Fibroblast of skin of abdomen (primary cell): ENCODE results near the gene UBC.
"Not testable (repeated sequence)": the region's sequence is repeated elsewhere in the genome, so short reads cannot be mapped to it uniquely, and the experiment has no call there.

Source experiments
- DNase-seq: peaks from one replicate; pipeline ENCODE4 v3.0.0-alpha.2; 2013

The UBC gene

GRCh38 chr12:124883263-124884130, 31.0 kb downstream of the UBC start:
- no peak for DNase-seq

- no peak for DNase-seq
Observed at GRCh38 chr12:124881123-124881522, 33.3 kb downstream of the UBC start.

GRCh38 chr12:124880335-124880734, 34.1 kb downstream of the UBC start:
- not testable (repeated sequence) for DNase-seq

DNA sequence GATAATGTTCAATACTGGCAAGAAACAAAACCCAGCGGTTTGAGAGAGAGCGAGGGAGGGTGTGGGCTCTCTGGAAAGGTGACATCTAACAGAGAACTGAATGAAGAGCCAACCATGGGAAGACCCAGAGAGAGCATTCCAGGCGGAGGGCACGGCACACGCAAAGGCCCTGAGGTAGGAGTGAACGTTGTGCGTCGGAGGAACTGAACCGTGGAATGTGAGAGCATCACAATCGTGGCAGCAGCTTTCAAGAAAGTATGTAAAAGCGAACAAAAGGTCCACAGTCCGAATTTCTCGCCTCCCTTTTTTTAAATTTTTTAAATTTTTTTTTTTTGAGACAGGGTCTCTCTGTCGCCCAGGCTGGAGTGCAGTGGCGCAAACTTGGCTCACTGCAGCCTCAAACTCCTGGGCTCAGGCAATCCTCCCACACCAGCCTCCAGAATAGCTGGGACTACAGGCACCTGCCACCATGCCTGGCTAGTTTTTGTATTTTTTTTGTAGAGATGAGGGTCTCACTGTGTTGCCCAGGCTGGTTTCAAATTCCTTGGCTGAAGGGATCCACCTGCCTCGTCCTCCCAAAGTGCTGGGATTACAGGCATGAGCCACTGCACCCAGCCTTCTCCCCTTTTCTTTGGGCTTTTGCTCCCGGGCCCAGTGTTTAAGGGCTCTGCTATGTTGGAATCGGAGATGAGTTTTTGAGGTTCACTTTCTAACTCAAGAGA, 35.5 kb downstream of the UBC start:
- no peak for DNase-seq

DNA sequence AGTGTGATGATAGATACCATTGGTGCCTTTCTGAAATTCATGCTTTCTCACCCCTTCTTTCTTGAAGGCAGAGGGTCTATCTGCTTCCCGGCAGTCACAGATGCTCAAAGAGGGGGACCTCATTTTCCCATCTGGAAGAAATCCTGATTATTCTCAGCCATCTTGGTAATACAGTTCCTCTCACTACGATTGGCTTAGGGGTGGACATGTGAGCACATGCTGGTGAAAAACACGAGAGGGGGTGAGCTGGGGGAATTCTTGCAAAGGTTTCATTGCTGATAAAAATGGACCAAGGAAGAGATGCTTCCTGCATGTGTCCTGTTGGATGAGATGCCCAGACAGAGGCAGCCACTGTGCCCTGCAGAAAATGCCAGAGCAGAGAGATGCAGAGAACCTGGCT, 37.0 kb downstream of the UBC start:
- no peak for DNase-seq

DNA sequence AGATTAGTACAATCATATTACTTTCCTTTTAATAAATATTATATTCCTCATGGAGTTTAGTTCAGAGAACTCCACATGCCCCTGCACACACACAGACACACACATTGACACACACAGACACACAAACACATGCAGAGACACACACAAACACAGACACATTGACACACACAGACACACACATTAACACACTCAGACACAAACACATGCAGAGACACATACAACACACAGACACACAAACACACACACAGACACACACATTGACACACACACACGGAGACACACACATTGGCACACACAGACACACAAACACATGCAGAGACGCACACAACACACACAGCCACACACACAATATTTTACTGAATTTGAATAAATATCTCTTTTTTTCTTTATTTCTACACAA, 38.3 kb downstream of the UBC start:
- no peak for DNase-seq

- DNase-seq, result no peak
Observed at GRCh38 chr12:124875803-124876132, 38.7 kb downstream of the UBC start.

- DNase-seq, result no peak
Observed at GRCh38 chr12:124874988-124875802, 39.3 kb downstream of the UBC start.

DNA sequence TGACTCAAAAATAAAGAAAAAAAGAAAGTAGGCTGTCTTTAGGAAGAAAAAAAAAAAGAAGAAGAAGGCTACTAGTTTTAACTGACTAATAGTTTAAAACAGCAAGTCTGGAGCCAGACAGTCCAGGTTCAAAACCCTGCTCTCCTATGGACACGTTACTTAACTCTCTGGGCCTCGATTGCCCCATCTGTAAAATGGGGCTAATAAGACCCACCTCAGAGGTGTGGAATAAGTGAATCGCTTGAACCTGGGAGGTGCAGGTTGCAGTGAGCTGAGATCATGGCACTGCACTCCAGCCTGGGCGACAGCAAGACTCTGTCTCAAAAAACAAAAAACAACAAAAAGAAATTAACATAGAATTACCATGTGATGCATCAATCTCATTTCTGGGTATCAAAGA, 40.3 kb downstream of the UBC start:
- no peak for DNase-seq

GRCh38 chr12:124872068-124872719, 42.3 kb downstream of the UBC start:
- no peak for DNase-seq

DNA sequence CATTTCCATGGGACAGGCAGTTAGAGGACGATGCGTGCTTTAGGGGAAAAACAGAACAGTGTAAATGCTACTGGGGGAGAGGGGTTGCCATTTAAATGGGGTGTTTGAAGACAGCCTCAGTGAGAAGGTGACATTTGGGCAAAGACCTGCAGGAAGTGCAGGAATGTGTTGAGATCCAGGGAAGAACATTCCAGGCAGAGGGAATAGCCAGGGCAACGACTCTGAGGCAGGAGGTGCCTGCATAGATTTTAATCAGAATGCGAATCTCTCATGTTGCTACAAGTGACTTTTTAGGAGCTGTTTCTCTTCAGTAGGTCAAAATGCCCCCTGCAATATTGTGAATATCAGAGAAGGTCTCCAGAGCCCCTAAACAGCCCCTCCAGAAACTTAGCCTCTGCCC, 43.2 kb downstream of the UBC start:
- no peak for DNase-seq

GRCh38 chr12:124870515-124870914, 43.9 kb downstream of the UBC start:
- DNase-seq, result no peak

GRCh38 chr12:124869059-124869665, 45.3 kb downstream of the UBC start:
- no peak for DNase-seq

DNA sequence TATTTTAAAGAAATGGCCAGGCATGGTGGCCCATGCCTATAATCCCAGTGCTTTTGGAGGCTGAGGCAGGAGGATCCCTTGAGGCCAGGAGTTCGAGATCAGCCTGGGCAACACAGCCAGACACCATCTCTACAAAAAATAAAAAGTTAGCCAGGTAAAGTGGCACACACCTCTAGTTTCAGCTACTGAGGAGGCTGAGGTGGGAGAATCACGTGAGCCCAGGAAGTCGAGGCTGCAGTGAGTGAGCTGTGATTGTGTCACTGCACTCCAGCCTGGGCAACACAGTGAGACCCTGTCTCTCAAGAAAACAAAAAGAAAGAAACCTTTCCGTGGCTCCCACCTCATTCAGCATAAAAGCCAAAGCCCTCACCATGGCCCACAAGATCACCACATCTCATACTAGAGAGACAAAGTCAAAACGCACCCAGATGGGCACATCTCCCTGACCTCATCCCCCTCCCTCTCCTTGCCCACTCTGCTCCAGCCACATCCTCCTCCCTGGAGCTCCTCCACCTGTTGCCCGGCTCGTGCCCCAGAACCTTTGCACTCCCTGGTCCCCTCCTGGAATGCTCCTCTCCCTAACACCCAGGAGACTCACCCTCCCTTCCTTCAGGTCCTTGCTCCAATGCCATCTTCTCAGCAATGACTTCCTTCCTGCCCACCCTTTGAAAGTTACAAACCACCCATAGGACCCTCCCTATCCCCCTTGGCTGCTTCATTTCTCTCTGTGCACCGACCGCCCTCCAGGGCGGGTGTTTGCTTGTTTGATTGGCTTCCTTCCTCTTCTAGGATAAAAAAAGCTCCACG, 46.0 kb downstream of the UBC start:
- DNase-seq, result no peak

- DNase-seq, result peak; percentile 49
Observed at GRCh38 chr12:124867401-124867930, 47.0 kb downstream of the UBC start.

DNA sequence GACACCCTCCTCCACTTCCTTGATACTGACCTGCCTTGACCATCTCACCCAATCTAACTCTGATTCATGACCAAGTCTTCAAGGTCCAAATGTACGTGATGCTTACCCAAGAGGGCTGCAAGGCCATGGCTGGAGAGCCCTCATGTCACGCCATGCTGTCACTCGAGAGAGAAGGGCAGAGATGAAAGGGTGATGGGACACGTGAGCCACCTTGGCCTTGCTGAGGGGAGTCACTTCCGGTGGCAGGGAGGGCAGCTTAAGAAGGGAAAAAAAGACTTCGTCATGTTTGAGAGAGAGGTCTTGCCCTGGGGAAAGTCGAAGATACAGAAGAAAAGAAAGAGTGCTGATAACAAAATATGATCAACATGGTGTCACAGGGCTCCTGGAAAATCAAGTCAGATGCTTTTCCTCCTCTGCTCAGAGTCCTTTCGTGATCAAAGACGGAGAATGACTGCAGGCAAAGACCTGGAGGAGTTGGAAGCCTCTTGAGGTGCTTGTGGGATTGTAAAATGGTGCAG, 47.5 kb downstream of the UBC start:
- no peak for DNase-seq

DNA sequence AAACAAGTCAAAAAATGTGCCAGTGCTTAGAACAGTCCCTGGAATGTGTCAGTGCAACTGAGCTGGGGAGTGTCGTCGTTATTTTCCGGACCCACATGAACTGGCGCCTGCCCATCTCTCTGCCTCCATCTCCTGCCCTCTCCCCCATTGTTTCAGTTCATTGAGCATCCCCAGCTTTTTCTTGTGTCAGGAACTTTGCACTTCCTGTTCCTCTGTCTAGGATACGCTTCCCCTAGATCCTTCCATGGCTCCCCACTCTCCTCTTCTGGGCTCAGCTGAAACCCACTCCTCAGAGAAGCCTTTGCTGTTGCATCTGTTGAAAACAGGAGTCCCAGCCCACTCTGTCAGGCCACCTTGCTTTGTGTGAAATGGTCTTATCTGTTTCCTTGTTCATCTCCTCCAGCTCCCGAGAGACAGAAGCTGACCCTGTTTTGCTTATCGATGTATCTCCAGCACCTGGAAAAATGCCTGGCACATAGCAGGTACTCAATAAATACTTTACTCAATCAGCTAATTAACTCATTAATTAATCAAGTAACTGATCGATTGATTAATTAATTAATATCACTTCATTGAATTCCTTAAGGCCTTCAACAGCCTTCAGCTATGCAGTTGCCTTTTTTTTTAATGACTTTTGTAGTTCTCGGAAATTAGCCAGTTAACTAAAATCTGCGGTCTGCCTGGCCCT, 48.1 kb downstream of the UBC start:
- DNase-seq, result no peak

DNA sequence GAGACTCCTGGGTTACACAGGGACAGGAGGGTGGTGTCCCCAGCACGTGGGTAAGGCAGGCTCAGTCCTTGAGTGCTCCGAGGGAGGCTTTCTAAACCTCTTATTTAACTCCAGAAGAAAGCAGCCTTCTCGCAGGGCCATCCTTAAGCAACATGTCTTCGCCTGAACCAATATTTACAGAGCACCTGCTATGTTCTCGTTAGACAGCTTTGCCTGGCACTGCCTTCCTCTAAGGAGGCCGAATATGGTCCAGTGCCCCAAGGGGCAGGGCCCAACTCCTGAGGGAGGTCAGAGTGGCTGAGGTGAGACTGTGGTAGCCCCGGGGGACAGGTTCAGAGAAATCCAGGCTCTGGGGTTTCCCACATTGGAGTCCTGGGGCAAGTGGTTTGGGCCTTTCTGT, 48.7 kb downstream of the UBC start:
- DNase-seq, result no peak

DNA sequence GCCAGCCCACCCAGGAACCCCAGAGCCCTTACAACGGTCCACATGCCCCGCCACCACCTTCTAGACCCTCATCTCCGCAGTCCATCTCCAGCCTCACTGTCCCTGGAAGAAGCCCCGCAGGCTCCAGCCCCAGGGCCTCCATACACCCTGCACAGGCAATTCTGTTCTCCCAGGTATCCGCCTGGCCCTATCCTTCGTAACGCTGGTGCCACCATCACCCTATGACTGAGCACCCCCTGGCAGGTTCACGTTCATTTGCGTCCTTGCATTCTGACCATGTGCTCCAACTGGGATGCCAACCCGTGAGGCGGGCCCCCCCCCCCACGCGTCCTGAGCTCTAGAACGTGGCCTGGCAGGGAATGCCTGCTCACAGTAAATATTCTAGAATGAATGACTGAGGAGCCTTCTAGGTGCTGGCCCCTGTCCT, 50.1 kb downstream of the UBC start:
- DNase-seq, result no peak
